Testis (tissue), 2 donors: ENCODE data around the gene VPS52.

Experiments used
- POLR2A ChIP-seq: fragments of 450-650 bp; IDR thresholded peaks from one replicate; pipeline ENCODE4 v1.6.1; 2017; ENCODE audit warnings: antibody characterized with exemption, mild to moderate bottlenecking, moderate library complexity
- TF ChIP-seq, protein P1 (sequence below), 3 experiments: fragments of 450-650 bp in 2 of 3; fragments of 200-600 bp in 1 of 3; sonication (generic) in 1 of 3; IDR thresholded peaks; one replicate each; pipeline ENCODE4 v1.5.1; 2016 to 2019; ENCODE audit warnings: antibody characterized with exemption in 3 of 3, mild to moderate bottlenecking in 2 of 3, moderate library complexity in 1 of 3

DNA sequence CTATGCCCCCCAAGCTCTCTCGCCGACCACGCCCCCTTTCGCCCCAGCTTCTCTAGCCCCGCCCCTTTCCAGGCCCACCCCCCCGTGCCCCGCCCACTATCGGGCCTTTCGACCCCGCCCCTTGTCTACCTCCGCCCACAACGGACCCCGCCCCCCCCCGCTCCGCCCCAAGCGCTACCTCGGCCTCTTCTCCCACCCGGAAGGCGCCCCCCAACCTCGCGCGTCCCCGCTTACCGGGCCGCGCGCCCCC is 45.7 kb upstream of the VPS52 start:
- TF ChIP-seq, protein P1, sequence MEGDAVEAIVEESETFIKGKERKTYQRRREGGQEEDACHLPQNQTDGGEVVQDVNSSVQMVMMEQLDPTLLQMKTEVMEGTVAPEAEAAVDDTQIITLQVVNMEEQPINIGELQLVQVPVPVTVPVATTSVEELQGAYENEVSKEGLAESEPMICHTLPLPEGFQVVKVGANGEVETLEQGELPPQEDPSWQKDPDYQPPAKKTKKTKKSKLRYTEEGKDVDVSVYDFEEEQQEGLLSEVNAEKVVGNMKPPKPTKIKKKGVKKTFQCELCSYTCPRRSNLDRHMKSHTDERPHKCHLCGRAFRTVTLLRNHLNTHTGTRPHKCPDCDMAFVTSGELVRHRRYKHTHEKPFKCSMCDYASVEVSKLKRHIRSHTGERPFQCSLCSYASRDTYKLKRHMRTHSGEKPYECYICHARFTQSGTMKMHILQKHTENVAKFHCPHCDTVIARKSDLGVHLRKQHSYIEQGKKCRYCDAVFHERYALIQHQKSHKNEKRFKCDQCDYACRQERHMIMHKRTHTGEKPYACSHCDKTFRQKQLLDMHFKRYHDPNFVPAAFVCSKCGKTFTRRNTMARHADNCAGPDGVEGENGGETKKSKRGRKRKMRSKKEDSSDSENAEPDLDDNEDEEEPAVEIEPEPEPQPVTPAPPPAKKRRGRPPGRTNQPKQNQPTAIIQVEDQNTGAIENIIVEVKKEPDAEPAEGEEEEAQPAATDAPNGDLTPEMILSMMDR (IDR thresholded peaks at IDR 0.05): no peak
- no peak for TF ChIP-seq POLR2A
